K562 (cell line): ENCODE data around the gene LRP1.

Source experiments
- ETS1 ChIP-seq: conservative IDR thresholded peaks from 2 replicates; pipeline ENCODE4 v1.6.1; 2011; ENCODE audit warnings: low read depth, mild to moderate bottlenecking, low read length; ENCODE audit not compliant: control insufficient read depth
- MAFF ChIP-seq: IDR thresholded peaks from 2 replicates; pipeline ENCODE4 v1.6.1; 2012; ENCODE audit warnings: low read length, improper control_type of control experiment
- MECOM ChIP-seq: fragments of 250-450 bp; sonication (Bioruptor Pico); IDR thresholded peaks from 2 replicates; pipeline ENCODE4 v1.8.0; 2022; ENCODE audit warnings: inconsistent platforms
- POLR2AphosphoS5 ChIP-seq: IDR thresholded peaks from 2 replicates; pipeline ENCODE4 v1.6.1; 2011; ENCODE audit warnings: mild to moderate bottlenecking, low read depth, low read length, moderate library complexity; ENCODE audit not compliant: control insufficient read depth, insufficient read depth
- TEAD4 ChIP-seq, 2 experiments: sonication (generic) in 1 of 2; formaldehyde crosslinking in 1 of 2; IDR thresholded peaks; 2 replicates each; pipeline versions ENCODE4 v1.6.1 to v1.8.0; 2012 to 2022; ENCODE audit warnings: borderline replicate concordance in 1 of 2, inconsistent platforms in 1 of 2, low read length in 1 of 2, mild to moderate bottlenecking in 1 of 2, missing genetic modification reagents in 1 of 2
- THRA ChIP-seq: fragments of 450-650 bp; IDR thresholded peaks from 2 replicates; pipeline ENCODE4 v1.6.1; 2017; ENCODE audit warnings: mild to moderate bottlenecking, moderate library complexity
- ZNF668 ChIP-seq: fragments of 250-450 bp; sonication (Bioruptor Pico); IDR thresholded peaks from 2 replicates; pipeline ENCODE4 v1.8.0; 2022; ENCODE audit warnings: mild to moderate bottlenecking, inconsistent platforms
- TF ChIP-seq, protein P1 (sequence below), 2 experiments: fragments of 200-800 bp in 1 of 2; sonication (Bioruptor generic) in 1 of 2; sonication (generic) in 1 of 2; formaldehyde crosslinking in 1 of 2; IDR thresholded peaks in 1 of 2; conservative IDR thresholded peaks in 1 of 2; 2 replicates each; pipeline versions ENCODE4 v1.5.0 to v1.6.1; 2016 to 2020; ENCODE audit warnings: missing compliant biosample characterization in 1 of 2, missing genetic modification characterization in 1 of 2, missing genetic modification reagents in 1 of 2
- TF ChIP-seq, protein P2 (sequence below), 3 experiments: IDR thresholded peaks in 2 of 3; conservative IDR thresholded peaks in 1 of 3; 2 replicates each; pipeline ENCODE4 v1.5.1; 2011 to 2012; ENCODE audit warnings: low read length in 3 of 3, mild to moderate bottlenecking in 3 of 3, control low read depth in 2 of 3, improper control_type of control experiment in 1 of 3, inconsistent platforms in 1 of 3, low read depth in 1 of 3, mixed read lengths in 1 of 3, moderate library complexity in 1 of 3; ENCODE audit not compliant: insufficient read depth in 2 of 3

- TF ChIP-seq POLR2AphosphoS5: no peak
- no peak for TF ChIP-seq ZNF668 (CRISPR knock-in tag)
- TF ChIP-seq ETS1: no peak
- TF ChIP-seq, protein P1, sequence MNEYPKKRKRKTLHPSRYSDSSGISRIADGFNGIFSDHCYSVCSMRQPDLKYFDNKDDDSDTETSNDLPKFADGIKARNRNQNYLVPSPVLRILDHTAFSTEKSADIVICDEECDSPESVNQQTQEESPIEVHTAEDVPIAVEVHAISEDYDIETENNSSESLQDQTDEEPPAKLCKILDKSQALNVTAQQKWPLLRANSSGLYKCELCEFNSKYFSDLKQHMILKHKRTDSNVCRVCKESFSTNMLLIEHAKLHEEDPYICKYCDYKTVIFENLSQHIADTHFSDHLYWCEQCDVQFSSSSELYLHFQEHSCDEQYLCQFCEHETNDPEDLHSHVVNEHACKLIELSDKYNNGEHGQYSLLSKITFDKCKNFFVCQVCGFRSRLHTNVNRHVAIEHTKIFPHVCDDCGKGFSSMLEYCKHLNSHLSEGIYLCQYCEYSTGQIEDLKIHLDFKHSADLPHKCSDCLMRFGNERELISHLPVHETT (CRISPR knock-in tag; conservative IDR thresholded peaks at IDR 0.05 in 1 of 2, IDR thresholded peaks at IDR 0.05 in 1 of 2): no peak
- no peak for TF ChIP-seq MECOM (CRISPR knock-in tag)
- TF ChIP-seq THRA: no peak
- TF ChIP-seq, protein P2, sequence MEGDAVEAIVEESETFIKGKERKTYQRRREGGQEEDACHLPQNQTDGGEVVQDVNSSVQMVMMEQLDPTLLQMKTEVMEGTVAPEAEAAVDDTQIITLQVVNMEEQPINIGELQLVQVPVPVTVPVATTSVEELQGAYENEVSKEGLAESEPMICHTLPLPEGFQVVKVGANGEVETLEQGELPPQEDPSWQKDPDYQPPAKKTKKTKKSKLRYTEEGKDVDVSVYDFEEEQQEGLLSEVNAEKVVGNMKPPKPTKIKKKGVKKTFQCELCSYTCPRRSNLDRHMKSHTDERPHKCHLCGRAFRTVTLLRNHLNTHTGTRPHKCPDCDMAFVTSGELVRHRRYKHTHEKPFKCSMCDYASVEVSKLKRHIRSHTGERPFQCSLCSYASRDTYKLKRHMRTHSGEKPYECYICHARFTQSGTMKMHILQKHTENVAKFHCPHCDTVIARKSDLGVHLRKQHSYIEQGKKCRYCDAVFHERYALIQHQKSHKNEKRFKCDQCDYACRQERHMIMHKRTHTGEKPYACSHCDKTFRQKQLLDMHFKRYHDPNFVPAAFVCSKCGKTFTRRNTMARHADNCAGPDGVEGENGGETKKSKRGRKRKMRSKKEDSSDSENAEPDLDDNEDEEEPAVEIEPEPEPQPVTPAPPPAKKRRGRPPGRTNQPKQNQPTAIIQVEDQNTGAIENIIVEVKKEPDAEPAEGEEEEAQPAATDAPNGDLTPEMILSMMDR (IDR thresholded peaks at IDR 0.05 in 2 of 3, conservative IDR thresholded peaks at IDR 0.05 in 1 of 3; ENCODE audit: insufficient read depth in 2 of 3, low read depth in 1 of 3, low read length in 3 of 3): no peak
- no peak for TF ChIP-seq TEAD4 (IDR thresholded peaks at IDR 0.05; ENCODE audit: low read length)
- TF ChIP-seq TEAD4 (CRISPR knock-in tag; IDR thresholded peaks at IDR 0.05; ENCODE audit: borderline replicate concordance): no peak
- no peak for TF ChIP-seq MAFF
Measured at GRCh38 chr12:57170408-57170807, 42.1 kb downstream of the LRP1 start.
